Neural cell (in vitro differentiated cells): ENCODE results near the gene SPINT3.

ENCODE experiments used
- CTCF ChIP-seq: fragments of 450-650 bp; IDR thresholded peaks from 2 replicates; pipeline ENCODE4 v1.5.1; 2014; ENCODE audit warnings: antibody characterized with exemption, mild to moderate bottlenecking, moderate library complexity; ENCODE audit not compliant: poor library complexity, severe bottlenecking
- EP300 ChIP-seq: fragments of 450-650 bp; conservative IDR thresholded peaks from 2 replicates; pipeline ENCODE4 v1.6.1; 2014; ENCODE audit warnings: antibody characterized with exemption, mild to moderate bottlenecking, moderate library complexity; ENCODE audit not compliant: poor library complexity, severe bottlenecking
- EZH2 ChIP-seq: fragments of 200-600, 300-800 bp; shearing (Covaris generic), sonication (generic); IDR thresholded peaks from 2 replicates; pipeline ENCODE4 v1.6.1; 2014; ENCODE audit warnings: antibody characterized with exemption, low read length, borderline replicate concordance, mild to moderate bottlenecking; ENCODE audit not compliant: insufficient read depth, poor library complexity, severe bottlenecking
- MXI1 ChIP-seq: fragments of 450-650 bp; conservative IDR thresholded peaks from 2 replicates; pipeline ENCODE4 v1.6.1; 2014; ENCODE audit warnings: antibody characterized with exemption, mild to moderate bottlenecking; ENCODE audit not compliant: poor library complexity, severe bottlenecking
- POLR2AphosphoS5 ChIP-seq: IDR thresholded peaks from 2 replicates; pipeline ENCODE4 v1.6.1; 2012
- RAD21 ChIP-seq: fragments of 450-650 bp; conservative IDR thresholded peaks from 2 replicates; pipeline ENCODE4 v1.6.1; 2014; ENCODE audit warnings: antibody characterized with exemption, mild to moderate bottlenecking, moderate library complexity
- REST ChIP-seq: IDR thresholded peaks from 2 replicates; pipeline ENCODE4 v1.6.1; 2012; ENCODE audit warnings: borderline replicate concordance
- SMC3 ChIP-seq: fragments of 450-650 bp; conservative IDR thresholded peaks from 2 replicates; pipeline ENCODE4 v1.6.1; 2014; ENCODE audit warnings: antibody characterized with exemption, mild to moderate bottlenecking, moderate library complexity; ENCODE audit not compliant: poor library complexity
- TAF1 ChIP-seq: IDR thresholded peaks from 2 replicates; pipeline ENCODE4 v1.6.1; 2012; ENCODE audit warnings: low read depth

- no peak for TF ChIP-seq CTCF
- TF ChIP-seq POLR2AphosphoS5, result no peak
- no peak for TF ChIP-seq TAF1
- no peak for TF ChIP-seq RAD21
- TF ChIP-seq REST, result no peak
- TF ChIP-seq EZH2, result no peak
- TF ChIP-seq EP300, result no peak
- no peak for TF ChIP-seq SMC3
- no peak for TF ChIP-seq MXI1
Measured at GRCh38 chr20:45467172-45467571, 48.2 kb downstream of the SPINT3 start.
